Heart right ventricle (tissue), 16 donors: ENCODE data around the gene PPARG. TPM values are rescaled to one million over a fixed set of nuclear protein-coding genes. Genes with fewer than 3 reads are reported as not detected.
"Not testable (repeated sequence)": the region's sequence is repeated elsewhere in the genome, so short reads cannot be mapped to it uniquely, and the experiment has no call there.

Experiments
- ATAC-seq, 8 donors: fragments of 200-7000 bp; cut with Tn5 transposase; one replicate each; pipeline ENCODE4 v1.9.1; 2020; ENCODE audit warnings: mild to moderate bottlenecking in 8 of 8, moderate library complexity in 8 of 8, moderate number of reproducible peaks in 1 of 8
- DNase-seq, 2 donors: peaks; one replicate each; pipeline ENCODE4 v3.0.0-alpha.2; 2020
- H3K27ac ChIP-seq, 10 donors: fragments of 200-600 bp; sonication (generic) in 2 of 10; one replicate each; pipeline versions ENCODE4 v1.5.0 to v1.8.0; 2020 to 2022; ENCODE audit warnings: mild to moderate bottlenecking in 3 of 10
- H3K27me3 ChIP-seq, 7 donors: fragments of 200-600 bp; one replicate each; pipeline ENCODE4 v1.8.0; 2021 to 2022; ENCODE audit warnings: mild to moderate bottlenecking in 2 of 7
- H3K36me3 ChIP-seq, 9 donors: fragments of 200-600 bp; sonication (generic) in 1 of 9; one replicate each; pipeline versions ENCODE4 v1.5.0 to v1.8.0; 2020 to 2022; ENCODE audit warnings: mild to moderate bottlenecking in 2 of 9
- H3K4me1 ChIP-seq, 9 donors: fragments of 200-600 bp; sonication (generic) in 1 of 9; one replicate each; pipeline versions ENCODE4 v1.5.0 to v1.8.0; 2020 to 2022; ENCODE audit warnings: mild to moderate bottlenecking in 4 of 9
- H3K4me3 ChIP-seq, 10 donors: fragments of 200-600 bp; sonication (generic) in 2 of 10; one replicate each; pipeline versions ENCODE4 v1.5.0 to v1.8.0; 2020 to 2022; ENCODE audit warnings: mild to moderate bottlenecking in 7 of 10, moderate library complexity in 2 of 10
- H3K9me3 ChIP-seq, 11 donors: fragments of 200-600 bp in 10 of 11; sonication (generic) in 2 of 11; one replicate each; pipeline versions ENCODE4 v1.5.0 to v1.8.0; 2013 to 2022; ENCODE audit warnings: mild to moderate bottlenecking in 2 of 11, control low read depth in 1 of 11, moderate library complexity in 1 of 11
- WGBS, 2 donors: extraction: QIAGEN DNeasy Blood & Tissue Kit; methylation state at CpG; one replicate each; pipeline ENCODE4 v1.1.7; 2013; ENCODE audit warnings: inconsistent platforms in 1 of 2; 5-methylcytosine and 5-hydroxymethylcytosine counted together
- intact Hi-C, 10 donors: fragments of 100-400 bp; cut with DNase I; formaldehyde crosslinking; loops; one replicate each; pipeline versions ENCODE4 v1.11.1 to v1.14.2; 2022
- polyA plus RNA-seq, 2 donors: library from polyadenylated mRNA; stranded (reverse); fragments of 200-250 nt; gene quantifications; one replicate each; pipeline ENCODE4 v1.2.3, GENCODE V29; 2013
- total RNA-seq, 10 donors: library from RNA; stranded (reverse); fragmentation: NEBNext Ultra II Directional in 3 of 10; extraction: Animal tissue kit (Norgen Biotek cat#: 25700) in 3 of 10; gene quantifications; one replicate each; pipeline versions ENCODE4 v1.2.1 to v1.2.4, GENCODE V29; 2021 to 2023
- TF ChIP-seq, protein P1 (sequence below), 9 donors: fragments of 200-600 bp; sonication (generic) in 2 of 9; IDR thresholded peaks; one replicate each; pipeline versions ENCODE4 v1.5.0 to v1.8.0; 2021 to 2022; ENCODE audit warnings: antibody characterized with exemption in 9 of 9, mild to moderate bottlenecking in 5 of 9, moderate library complexity in 1 of 9
- donor health status: Arrhythmogenic right ventricular cardiomyopathy.
- donor health status: ischemic (EF 13 %, LVEDD 7.1; RV severe dilation, severe dysfunction).
- donor health status: healthy with polysubstance abuse.
- donor health status: DM: no; HTN: yes; CAD: no.
- donor health status: DM: no; HTN: no; CAD: no.
- donor health status: ischemic (EF 25% LVEDD 6.9; RV normal size, moderate dysfunction).
- donor health status: ischemic (EF 25% LVEDD 5.7; RV mildly dilated, moderate dysfunction).
- donor health status: healthy.
- donor health status: DM: yes; HTN: yes; CAD: no.
- donor health status: Ischemic cardiomyopathy.
- donor health status: ischemic (EF 35%, LVEDD 5.7; RV mildly dilated, moderate dysfunction).
- donor health status: nonischemic (EF 11% LVEDD 7.7; RV severe dilation, severe dysfunction).
- donor health status: DM: yes; HTN: yes; CAD: no.
- donor health status: PGD.
- donor health status: ischemic (EF 29% LVEDD 5.4; RV normal size, mild dysfunction).
- donor health status: nonischemic (EF 23%, LVEDD 6.1; RV moderate dilation, normal function).

PPARG gene
- total and polyA plus RNA-seq, 12 donors, result 10.8 to 31.5 (median 14.6) TPM

DNA sequence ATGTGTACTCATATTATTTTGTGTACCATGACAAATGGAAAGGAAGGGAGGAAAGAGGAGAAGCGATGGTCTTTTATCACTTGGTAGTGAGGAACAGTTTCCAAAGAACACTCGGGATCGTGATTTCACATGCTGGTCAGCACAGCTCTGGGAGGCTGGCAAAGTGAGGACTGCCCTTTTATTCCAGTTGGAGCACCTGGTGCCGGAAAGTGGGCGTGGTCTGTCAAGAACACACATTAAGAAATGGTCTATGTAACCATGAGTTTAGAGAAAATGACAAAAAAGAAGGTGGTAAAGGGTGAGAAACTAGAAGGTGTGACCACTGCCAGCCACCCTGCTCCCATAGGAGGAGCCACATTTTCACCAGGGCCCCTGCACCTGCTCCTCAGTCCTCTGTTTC is 188.4 kb downstream of the PPARG start:
- H3K9me3 ChIP-seq, result no peaks in the 10 kb centered on the region
- TF ChIP-seq, protein P1, sequence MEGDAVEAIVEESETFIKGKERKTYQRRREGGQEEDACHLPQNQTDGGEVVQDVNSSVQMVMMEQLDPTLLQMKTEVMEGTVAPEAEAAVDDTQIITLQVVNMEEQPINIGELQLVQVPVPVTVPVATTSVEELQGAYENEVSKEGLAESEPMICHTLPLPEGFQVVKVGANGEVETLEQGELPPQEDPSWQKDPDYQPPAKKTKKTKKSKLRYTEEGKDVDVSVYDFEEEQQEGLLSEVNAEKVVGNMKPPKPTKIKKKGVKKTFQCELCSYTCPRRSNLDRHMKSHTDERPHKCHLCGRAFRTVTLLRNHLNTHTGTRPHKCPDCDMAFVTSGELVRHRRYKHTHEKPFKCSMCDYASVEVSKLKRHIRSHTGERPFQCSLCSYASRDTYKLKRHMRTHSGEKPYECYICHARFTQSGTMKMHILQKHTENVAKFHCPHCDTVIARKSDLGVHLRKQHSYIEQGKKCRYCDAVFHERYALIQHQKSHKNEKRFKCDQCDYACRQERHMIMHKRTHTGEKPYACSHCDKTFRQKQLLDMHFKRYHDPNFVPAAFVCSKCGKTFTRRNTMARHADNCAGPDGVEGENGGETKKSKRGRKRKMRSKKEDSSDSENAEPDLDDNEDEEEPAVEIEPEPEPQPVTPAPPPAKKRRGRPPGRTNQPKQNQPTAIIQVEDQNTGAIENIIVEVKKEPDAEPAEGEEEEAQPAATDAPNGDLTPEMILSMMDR (IDR thresholded peaks at IDR 0.05), result no peak
- no peak overlapping the region for H3K4me3 ChIP-seq
- H3K27me3 ChIP-seq, result no peaks in the 10 kb centered on the region
- peaks cover 0 to 24% (median 16%) of the 10 kb centered on the region in 9 donors for H3K4me1 ChIP-seq
- no peak overlapping the region for H3K27ac ChIP-seq
- no peak for DNase-seq
- ATAC-seq, result no peak
- H3K36me3 ChIP-seq, result no peaks in the 10 kb centered on the region
- WGBS, 2 donors, result 96% methylated on average over 5 of the region's 5 CpGs
- intact Hi-C loops, result loop anchor here in 7 of 10 donors (2.0 to 10.0 kb wide), 5 partner anchors 45 to 338 kb away; partner anchors contain the start of gene PPARG (in 4 of the 7)

DNA sequence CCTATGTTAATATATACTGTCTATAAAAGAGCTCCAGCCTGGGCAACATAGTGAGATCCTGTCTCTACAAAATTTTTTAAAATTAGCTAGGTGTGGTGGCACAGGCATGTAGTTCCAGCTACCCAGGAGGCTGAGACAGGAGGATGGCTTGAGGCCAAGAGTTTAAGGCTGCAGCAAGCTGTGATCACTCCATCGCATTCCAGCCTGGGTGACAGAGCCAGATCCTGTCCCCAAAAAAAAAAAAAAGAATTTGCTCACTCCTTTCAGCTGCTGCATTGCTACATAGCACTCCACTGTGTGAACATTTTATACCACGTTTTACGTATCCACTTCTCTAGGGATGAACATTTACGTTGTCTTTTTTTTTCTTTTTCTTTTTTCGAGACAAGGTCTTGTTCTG is 189.5 kb downstream of the PPARG start:
- ATAC-seq, result no peak
- no peak overlapping the region for H3K4me3 ChIP-seq
- no peaks in the 10 kb centered on the region for H3K9me3 ChIP-seq
- H3K27ac ChIP-seq, result no peak overlapping the region
- no peak for DNase-seq
- intact Hi-C loops, result loop anchor here in 7 of 10 donors (2.0 to 10.0 kb wide), 6 partner anchors 46 to 342 kb away; partner anchors contain the start of gene PPARG (in 4 of the 7)
- H3K4me1 ChIP-seq, result peaks cover 0 to 33% (median 18%) of the 10 kb centered on the region in 9 donors
- no peaks in the 10 kb centered on the region for H3K27me3 ChIP-seq
- no peaks in the 10 kb centered on the region for H3K36me3 ChIP-seq
- 63 to 75% methylated on average over 5 of the region's 5 CpGs for WGBS, 2 donors
- TF ChIP-seq, protein P1 (IDR thresholded peaks at IDR 0.05), result no peak

DNA sequence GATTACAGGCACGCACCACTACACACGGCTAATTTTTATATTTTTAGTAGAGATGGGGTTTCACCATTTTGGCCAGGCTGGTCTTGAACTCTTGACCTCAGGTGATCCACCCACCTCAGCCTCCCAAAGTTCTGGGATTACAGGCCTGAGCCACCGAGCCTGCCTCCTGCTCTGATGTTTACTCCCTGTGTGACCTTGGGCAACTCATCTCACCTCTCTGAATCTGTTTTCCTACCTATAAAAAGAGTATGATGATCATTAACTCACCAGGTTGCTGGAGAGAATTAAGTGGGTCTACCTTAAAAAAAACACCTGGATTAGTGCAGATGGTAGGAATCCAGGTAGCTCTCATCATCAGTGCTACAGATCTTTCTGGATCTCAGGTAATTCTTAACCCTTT is 190.3 kb downstream of the PPARG start:
- H3K27ac ChIP-seq, H3K4me3 ChIP-seq, H3K9me3 ChIP-seq, H3K36me3 ChIP-seq, H3K27me3 ChIP-seq, DNase-seq, ATAC-seq: not testable (repeated sequence)
- intact Hi-C loops, result loop anchor here in 7 of 10 donors (1.0 to 10.0 kb wide), 7 partner anchors 47 to 344 kb away; partner anchors contain the start of gene PPARG (in 4 of the 7)
- H3K4me1 ChIP-seq, result peaks cover 0 to 39% (median 25%) of the 10 kb centered on the region in 9 donors
- 73 to 82% methylated on average over 3 of the region's 3 CpGs for WGBS, 2 donors

DNA sequence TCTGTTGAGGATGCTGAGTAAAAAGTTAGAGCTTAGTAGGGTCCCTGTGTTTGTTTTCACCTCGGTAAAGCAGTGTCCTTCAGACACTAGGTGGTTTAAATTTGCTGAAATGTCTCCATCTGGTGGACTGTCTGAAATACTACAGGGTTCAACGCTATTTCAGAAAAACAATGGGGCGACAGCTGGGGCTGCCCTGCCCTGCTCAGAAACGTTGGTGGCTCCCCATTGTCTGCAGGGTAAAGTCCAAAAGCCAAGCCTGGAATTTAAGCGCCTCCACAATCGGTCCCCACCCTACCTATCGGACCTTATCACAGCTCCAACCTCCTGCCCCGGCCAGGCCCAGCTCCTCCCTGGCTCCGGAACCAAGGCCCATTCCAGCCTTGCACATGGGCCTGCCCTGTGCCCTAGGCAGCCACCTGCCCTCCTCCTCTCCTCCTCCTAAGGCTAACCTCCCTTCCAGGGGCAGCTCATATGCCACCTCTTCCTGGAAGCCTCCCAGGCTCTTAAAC is 191.1 kb downstream of the PPARG start:
- ATAC-seq, result peak; percentile 15 to 53 (median 44)

More for the DNA sequence above, 191.1 kb downstream of the PPARG start:
- peak overlapping the region in 3 of 10 donors; percentile 3 to 44 (median 19) for H3K27ac ChIP-seq
- no peaks in the 10 kb centered on the region for H3K9me3 ChIP-seq
- H3K36me3 ChIP-seq, result no peaks in the 10 kb centered on the region
- H3K27me3 ChIP-seq, result no peaks in the 10 kb centered on the region
- 18 to 19% methylated on average over 9 of the region's 9 CpGs for WGBS, 2 donors
- peaks cover 0 to 42% (median 28%) of the 10 kb centered on the region in 9 donors for H3K4me1 ChIP-seq
- intact Hi-C loops, result loop anchor here (1.0 to 10.0 kb wide), 11 partner anchors 48 to 345 kb away; partner anchors contain the start of gene PPARG (in 8 of the 10)
- peak; percentile 26 to 33 for DNase-seq
- no peak overlapping the region for H3K4me3 ChIP-seq
- TF ChIP-seq, protein P1 (IDR thresholded peaks at IDR 0.05), result peak; percentile 57 to 87 (median 82)
